HEK293T (cell line): ENCODE data around the gene MCCC1.

ENCODE experiments used
- ARNT ChIP-seq: fragments of 450-650 bp; IDR thresholded peaks from 2 replicates; pipeline ENCODE4 v1.6.1; 2017; ENCODE audit warnings: mild to moderate bottlenecking
- BHLHE40 ChIP-seq: fragments of 450-650 bp; IDR thresholded peaks from 2 replicates; pipeline ENCODE4 v1.6.1; 2016; ENCODE audit warnings: mild to moderate bottlenecking, moderate library complexity, borderline replicate concordance
- FOXK2 ChIP-seq: fragments of 450-650 bp; IDR thresholded peaks from 2 replicates; pipeline ENCODE4 v1.6.1; 2016; ENCODE audit warnings: mild to moderate bottlenecking
- FOXM1 ChIP-seq: fragments of 450-650 bp; IDR thresholded peaks from 2 replicates; pipeline ENCODE4 v1.6.1; 2017; ENCODE audit warnings: mild to moderate bottlenecking, borderline replicate concordance
- LEF1 ChIP-seq: fragments of 450-650 bp; IDR thresholded peaks from 2 replicates; pipeline ENCODE4 v1.6.1; 2017; ENCODE audit warnings: mild to moderate bottlenecking, borderline replicate concordance

DNA sequence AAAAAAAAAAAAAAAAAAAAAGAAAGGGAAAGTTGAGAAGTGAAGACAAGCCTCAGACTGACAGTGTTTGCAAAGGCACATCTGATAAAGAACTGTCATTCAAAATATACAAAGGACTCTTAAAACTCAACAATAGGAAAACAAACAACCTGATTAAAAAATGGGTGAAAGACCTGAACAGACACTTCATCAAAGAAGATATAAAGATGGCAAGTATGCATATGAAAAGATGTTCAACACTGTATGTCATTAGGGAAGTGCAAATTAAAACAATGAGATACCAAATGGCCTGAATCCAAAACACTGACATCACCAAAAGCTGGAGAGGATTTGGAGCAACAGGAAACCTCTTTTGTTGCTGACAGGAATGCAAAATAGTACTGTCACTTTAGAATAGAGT lies 48.6 kb downstream of the MCCC1 start:
- TF ChIP-seq FOXM1 (no peak), BHLHE40 (no peak), ARNT (no peak), LEF1 (no peak), FOXK2 (no peak)
